Endothelial cell of umbilical vein (primary cell): ENCODE results near the gene STAB1. TPM values are rescaled to one million over a fixed set of nuclear protein-coding genes. Genes with fewer than 3 reads are reported as not detected.

Source experiments
- BruUV-seq: library from RNA; stranded (reverse); fragments of 400-500 nt; replicated peaks from 2 replicates; lab custom pipeline; 2021; lab: Mats Ljungman, UMichigan
- CTCF ChIA-PET: fragments of 300-600, 350-600 bp; sonication (Branson Sonifier 250); formaldehyde crosslinking; loops from one replicate; lab custom pipeline; 2021; ENCODE audit warnings: antibody characterized with exemption, inconsistent platforms; lab: Charles Lee
- POLR2A ChIA-PET: fragments of 300-600, 350-600 bp; sonication (Branson Sonifier 250); formaldehyde crosslinking; loops from one replicate; lab custom pipeline; 2021; ENCODE audit warnings: antibody characterized with exemption, inconsistent platforms; lab: Charles Lee
- DNase-seq: peaks from one replicate; pipeline ENCODE4 v3.0.0-alpha.2; 2011; ENCODE audit warnings: low read depth, low spot score
- FAIRE-seq: peaks from 2 replicates; lab custom pipeline; 2011; peaks lifted over from hg19 to GRCh38; lab: Jason Lieb, UNC
- H2AFZ ChIP-seq: 2 replicates; pipeline ENCODE4 v1.6.0; 2012; ENCODE audit warnings: low read depth, low read length, control low read depth, inconsistent platforms
- H3K27ac ChIP-seq: 2 replicates; pipeline ENCODE4 v1.5.1; 2011; ENCODE audit warnings: low read depth, mild to moderate bottlenecking, control low read depth, low read length, moderate library complexity; ENCODE audit not compliant: insufficient read depth
- H3K27me3 ChIP-seq, 2 experiments: 2 replicates each; pipeline versions ENCODE4 v1.6.0 to v1.6.1; 2011; ENCODE audit warnings: low read length in 2 of 2, mixed read lengths in 1 of 2; ENCODE audit not compliant: control insufficient read depth in 2 of 2, insufficient read depth in 2 of 2
- H3K36me3 ChIP-seq, 2 experiments: 2 replicates in 1 of 2; 3 replicates in 1 of 2; pipeline ENCODE4 v1.5.1; 2011; ENCODE audit warnings: low read length in 2 of 2, mild to moderate bottlenecking in 1 of 2, moderate library complexity in 1 of 2; ENCODE audit not compliant: control insufficient read depth in 2 of 2, insufficient read depth in 2 of 2; ENCODE audit errors: extremely low read depth in 1 of 2
- H3K4me1 ChIP-seq: 3 replicates; pipeline ENCODE4 v1.5.1; 2011; ENCODE audit warnings: mild to moderate bottlenecking, low read length; ENCODE audit not compliant: control insufficient read depth, insufficient read depth; ENCODE audit errors: extremely low read depth
- H3K4me2 ChIP-seq: 2 replicates; pipeline ENCODE4 v1.6.1; 2011; ENCODE audit warnings: low read length, control low read depth, mixed read lengths; ENCODE audit not compliant: insufficient read depth
- H3K4me3 ChIP-seq, 3 experiments: fragments of 200-600 bp in 1 of 3; sonication (generic), shearing (Covaris generic) in 1 of 3; replicated peaks in 1 of 3; 2 replicates each; pipeline ENCODE4 v1.5.1; 2011 to 2016; ENCODE audit warnings: control low read depth in 3 of 3, low read length in 3 of 3, mild to moderate bottlenecking in 2 of 3, inconsistent platforms in 1 of 3, low read depth in 1 of 3, moderate library complexity in 1 of 3; ENCODE audit not compliant: insufficient read depth in 1 of 3
- H3K79me2 ChIP-seq: 2 replicates; pipeline ENCODE4 v1.6.0; 2012; ENCODE audit warnings: low read length, inconsistent platforms; ENCODE audit not compliant: control insufficient read depth, insufficient read depth
- H3K9ac ChIP-seq: replicated peaks from 2 replicates; pipeline ENCODE3; 2011; ENCODE audit warnings: low read length, control low read depth; ENCODE audit not compliant: insufficient read depth; ENCODE audit errors: extremely low read depth
- H3K9me1 ChIP-seq: replicated peaks from 3 replicates; pipeline ENCODE4 v1.6.0; 2011; ENCODE audit warnings: mild to moderate bottlenecking, low read length; ENCODE audit not compliant: control insufficient read depth, insufficient read depth; ENCODE audit errors: extremely low read depth
- H3K9me3 ChIP-seq: replicated peaks from 2 replicates; pipeline ENCODE4 v1.5.1; 2012; ENCODE audit warnings: low read length, inconsistent platforms; ENCODE audit not compliant: control insufficient read depth, insufficient read depth
- H4K20me1 ChIP-seq: replicated peaks from 2 replicates; pipeline ENCODE3; 2011; ENCODE audit warnings: mild to moderate bottlenecking, low read length; ENCODE audit not compliant: control insufficient read depth, insufficient read depth; ENCODE audit errors: extremely low read depth
- EZH2 ChIP-seq: IDR thresholded peaks from 2 replicates; pipeline ENCODE4 v1.6.1; 2012; ENCODE audit warnings: borderline replicate concordance, low read depth, mild to moderate bottlenecking, moderate library complexity, low read length, inconsistent platforms; ENCODE audit not compliant: severe bottlenecking
- FOS ChIP-seq: IDR thresholded peaks from 2 replicates; pipeline ENCODE4 v1.6.1; 2011; ENCODE audit warnings: mild to moderate bottlenecking, low read length, moderate library complexity, borderline replicate concordance; ENCODE audit not compliant: insufficient read depth
- GATA2 ChIP-seq: IDR thresholded peaks from 2 replicates; pipeline ENCODE4 v1.7.0; 2011; ENCODE audit warnings: low read depth, mild to moderate bottlenecking, moderate library complexity, mixed read lengths, low read length; ENCODE audit not compliant: insufficient read length, insufficient read depth
- JUN ChIP-seq: IDR thresholded peaks from 2 replicates; pipeline ENCODE4 v1.6.1; 2011; ENCODE audit warnings: borderline replicate concordance, low read depth; ENCODE audit not compliant: insufficient read length, insufficient read depth
- MYC ChIP-seq: IDR thresholded peaks from one replicate; pipeline ENCODE4 v1.6.1; 2011; ENCODE audit warnings: mild to moderate bottlenecking, low read depth, low read length
- POLR2A ChIP-seq: IDR thresholded peaks from 2 replicates; pipeline ENCODE4 v1.6.1; 2012; ENCODE audit warnings: low read depth, mild to moderate bottlenecking, control low read depth, low read length
- POLR2AphosphoS5 ChIP-seq: IDR thresholded peaks from 2 replicates; pipeline ENCODE4 v1.6.1; 2012; ENCODE audit warnings: low read depth, mild to moderate bottlenecking, control low read depth, low read length, moderate library complexity; ENCODE audit not compliant: insufficient read depth
- dilution Hi-C: fragments of 300-500 bp; cut with MboI; formaldehyde crosslinking; loops from one replicate; pipeline ENCODE4 v1.15.0; 2019; ENCODE audit warnings: low sequenced_read_pairs; ENCODE audit not compliant: extremely low pct_ligation_motif_present
- intact Hi-C: fragments of 100-400 bp; cut with micrococcal nuclease; formaldehyde crosslinking; loops from one replicate; pipeline ENCODE4 v1.10.0; 2022
- polyA plus RNA-seq, 4 experiments: library from polyadenylated mRNA; depleted of rRNA in 3 of 4; stranded (reverse) in 3 of 4; unstranded in 1 of 4; fragments of >200 nt; gene quantifications; 2 replicates each; pipeline versions ENCODE4 v1.2.1 to v1.2.3, GENCODE V29; 2011 to 2012; ENCODE audit warnings: missing spikeins in 1 of 4
- total RNA-seq: library from RNA; stranded (reverse); gene quantifications from 2 replicates; pipeline ENCODE4 v1.2.3, GENCODE V29; 2021
- TF ChIP-seq, protein P1 (sequence below), 2 donors: IDR thresholded peaks; 1 replicate in 1 of 2; 2 replicates in 1 of 2; pipeline ENCODE4 v1.5.1; 2011; ENCODE audit warnings: low read length in 2 of 2, mild to moderate bottlenecking in 2 of 2, moderate library complexity in 2 of 2, control low read depth in 1 of 2, inconsistent platforms in 1 of 2, low read depth in 1 of 2; ENCODE audit not compliant: insufficient read depth in 1 of 2; ENCODE audit errors: extremely low read depth in 1 of 2
- TF ChIP-seq, protein P2 (sequence below): IDR thresholded peaks from 2 replicates; pipeline ENCODE4 v1.6.1; 2011; ENCODE audit not compliant: insufficient read depth, insufficient read length

The STAB1 gene
- total and polyA plus RNA-seq, 2 donors (not counting 3 experiments of a cell fraction or from before 2014, with no cell fraction given): 369 TPM

DNA sequence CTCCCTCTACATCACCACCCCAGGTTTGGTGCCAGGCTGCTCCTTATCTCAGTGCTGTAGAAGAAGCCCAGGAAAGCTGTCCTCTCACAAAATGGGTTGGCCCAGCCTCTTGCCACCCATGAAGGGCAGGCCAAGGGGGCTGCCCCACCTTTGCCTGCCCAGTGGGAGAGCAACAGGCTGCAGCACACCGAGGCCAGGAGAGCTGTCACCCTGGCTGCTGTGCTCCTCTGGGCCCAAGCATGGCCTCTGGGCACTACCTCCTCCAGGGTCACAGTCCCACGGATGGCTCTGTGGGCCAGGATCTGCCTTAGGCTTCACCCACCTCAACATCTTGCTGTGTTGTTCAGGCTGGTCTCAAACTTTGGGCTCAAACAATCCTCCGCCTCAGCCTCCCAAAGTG is 6.4 kb upstream of the STAB1 start:
- dilution Hi-C loops: no loop called here

More for the DNA sequence above, 6.4 kb upstream of the STAB1 start:
- H2AFZ ChIP-seq: no peak overlapping the region
- H3K4me2 ChIP-seq: no peak overlapping the region
- H3K4me1 ChIP-seq: peaks cover 45% of the 10 kb centered on the region
- H3K27ac ChIP-seq: no peak overlapping the region
- no peaks in the 10 kb centered on the region for H3K79me2 ChIP-seq
- no TSS peak for BruUV-seq
- H3K27me3 ChIP-seq: no peaks in the 10 kb centered on the region
- intact Hi-C loops: no loop called here
- H3K9ac ChIP-seq: no peak overlapping the region
- CTCF ChIA-PET: interaction anchor here (0.8 to 4.9 kb wide), 2 partner anchors 18 to 32 kb away, joined by 3 to 29 read pairs; no protein-coding TSS in a partner anchor
- no peaks in the 10 kb centered on the region for H3K9me1 ChIP-seq
- FAIRE-seq (no peak), DNase-seq (no peak)
- H3K4me3 ChIP-seq: no peak overlapping the region
- H3K36me3 ChIP-seq: peaks cover 6 to 63% of the 10 kb centered on the region in 2 experiments
- POLR2A ChIA-PET: no interaction called here
- H3K9me3 ChIP-seq: no peaks in the 10 kb centered on the region
- TF ChIP-seq, protein P1, sequence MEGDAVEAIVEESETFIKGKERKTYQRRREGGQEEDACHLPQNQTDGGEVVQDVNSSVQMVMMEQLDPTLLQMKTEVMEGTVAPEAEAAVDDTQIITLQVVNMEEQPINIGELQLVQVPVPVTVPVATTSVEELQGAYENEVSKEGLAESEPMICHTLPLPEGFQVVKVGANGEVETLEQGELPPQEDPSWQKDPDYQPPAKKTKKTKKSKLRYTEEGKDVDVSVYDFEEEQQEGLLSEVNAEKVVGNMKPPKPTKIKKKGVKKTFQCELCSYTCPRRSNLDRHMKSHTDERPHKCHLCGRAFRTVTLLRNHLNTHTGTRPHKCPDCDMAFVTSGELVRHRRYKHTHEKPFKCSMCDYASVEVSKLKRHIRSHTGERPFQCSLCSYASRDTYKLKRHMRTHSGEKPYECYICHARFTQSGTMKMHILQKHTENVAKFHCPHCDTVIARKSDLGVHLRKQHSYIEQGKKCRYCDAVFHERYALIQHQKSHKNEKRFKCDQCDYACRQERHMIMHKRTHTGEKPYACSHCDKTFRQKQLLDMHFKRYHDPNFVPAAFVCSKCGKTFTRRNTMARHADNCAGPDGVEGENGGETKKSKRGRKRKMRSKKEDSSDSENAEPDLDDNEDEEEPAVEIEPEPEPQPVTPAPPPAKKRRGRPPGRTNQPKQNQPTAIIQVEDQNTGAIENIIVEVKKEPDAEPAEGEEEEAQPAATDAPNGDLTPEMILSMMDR (IDR thresholded peaks at IDR 0.05; ENCODE audit: extremely low read depth in 1 of 2, insufficient read depth in 1 of 2, low read depth in 1 of 2, low read length in 2 of 2): no peak
- TF ChIP-seq, protein P2, sequence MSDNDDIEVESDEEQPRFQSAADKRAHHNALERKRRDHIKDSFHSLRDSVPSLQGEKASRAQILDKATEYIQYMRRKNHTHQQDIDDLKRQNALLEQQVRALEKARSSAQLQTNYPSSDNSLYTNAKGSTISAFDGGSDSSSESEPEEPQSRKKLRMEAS: no peak
- TF ChIP-seq MYC: no peak
- TF ChIP-seq JUN: no peak
- TF ChIP-seq FOS: no peak
- no peak for TF ChIP-seq POLR2AphosphoS5
- no peak for TF ChIP-seq GATA2
- TF ChIP-seq EZH2: no peak
- no peak for TF ChIP-seq POLR2A
- H4K20me1 ChIP-seq: no peaks in the 10 kb centered on the region
